IMR-90 (cell line): ENCODE measurements around the gene RGPD3.
"Not testable (repeated sequence)": the region's sequence is repeated elsewhere in the genome, so short reads cannot be mapped to it uniquely, and the experiment has no call there.

Experiments
- CEBPB ChIP-seq: IDR thresholded peaks from 2 replicates; pipeline ENCODE4 v1.6.1; 2012; ENCODE audit warnings: low read depth, low read length, improper control_type of control experiment
- FOS ChIP-seq: fragments of 150-350 bp; IDR thresholded peaks from 2 replicates; pipeline ENCODE4 v1.6.1; 2016; ENCODE audit warnings: low read depth, low read length
- MAFK ChIP-seq: IDR thresholded peaks from 2 replicates; pipeline ENCODE4 v1.6.1; 2012; ENCODE audit warnings: low read depth, low read length, improper control_type of control experiment
- MXI1 ChIP-seq: IDR thresholded peaks from 2 replicates; pipeline ENCODE4 v1.6.1; 2012; ENCODE audit warnings: low read depth, mild to moderate bottlenecking, low read length, moderate library complexity, borderline replicate concordance
- POLR2A ChIP-seq: IDR thresholded peaks from 2 replicates; pipeline ENCODE4 v1.6.1; 2012; ENCODE audit warnings: mild to moderate bottlenecking, low read depth, low read length
- RAD21 ChIP-seq: IDR thresholded peaks from 2 replicates; pipeline ENCODE4 v1.6.1; 2012; ENCODE audit warnings: low read length, improper control_type of control experiment
- RCOR1 ChIP-seq: IDR thresholded peaks from 2 replicates; pipeline ENCODE4 v1.6.1; 2012; ENCODE audit warnings: mild to moderate bottlenecking, low read length, improper control_type of control experiment; ENCODE audit not compliant: insufficient replicate concordance
- RFX5 ChIP-seq: IDR thresholded peaks from 2 replicates; pipeline ENCODE4 v1.8.0; 2012; ENCODE audit warnings: low read depth, mild to moderate bottlenecking, low read length, moderate library complexity
- SMC3 ChIP-seq: fragments of 150-350 bp; IDR thresholded peaks from 2 replicates; pipeline ENCODE4 v1.6.1; 2016; ENCODE audit warnings: low read depth, mild to moderate bottlenecking, antibody characterized with exemption, low read length, moderate library complexity
- USF2 ChIP-seq: fragments of 150-350 bp; IDR thresholded peaks from 2 replicates; pipeline ENCODE4 v1.6.1; 2017; ENCODE audit warnings: mild to moderate bottlenecking, antibody characterized with exemption, low read length, low read depth
- TF ChIP-seq, protein P1 (sequence below): conservative IDR thresholded peaks from 2 replicates; pipeline ENCODE4 v1.5.1; 2012; ENCODE audit warnings: mild to moderate bottlenecking, low read depth, low read length, improper control_type of control experiment

- not testable (repeated sequence) for TF ChIP-seq CEBPB, POLR2A, RFX5, RAD21, MAFK, SMC3, MXI1, FOS, USF2, RCOR1
- TF ChIP-seq, protein P1, sequence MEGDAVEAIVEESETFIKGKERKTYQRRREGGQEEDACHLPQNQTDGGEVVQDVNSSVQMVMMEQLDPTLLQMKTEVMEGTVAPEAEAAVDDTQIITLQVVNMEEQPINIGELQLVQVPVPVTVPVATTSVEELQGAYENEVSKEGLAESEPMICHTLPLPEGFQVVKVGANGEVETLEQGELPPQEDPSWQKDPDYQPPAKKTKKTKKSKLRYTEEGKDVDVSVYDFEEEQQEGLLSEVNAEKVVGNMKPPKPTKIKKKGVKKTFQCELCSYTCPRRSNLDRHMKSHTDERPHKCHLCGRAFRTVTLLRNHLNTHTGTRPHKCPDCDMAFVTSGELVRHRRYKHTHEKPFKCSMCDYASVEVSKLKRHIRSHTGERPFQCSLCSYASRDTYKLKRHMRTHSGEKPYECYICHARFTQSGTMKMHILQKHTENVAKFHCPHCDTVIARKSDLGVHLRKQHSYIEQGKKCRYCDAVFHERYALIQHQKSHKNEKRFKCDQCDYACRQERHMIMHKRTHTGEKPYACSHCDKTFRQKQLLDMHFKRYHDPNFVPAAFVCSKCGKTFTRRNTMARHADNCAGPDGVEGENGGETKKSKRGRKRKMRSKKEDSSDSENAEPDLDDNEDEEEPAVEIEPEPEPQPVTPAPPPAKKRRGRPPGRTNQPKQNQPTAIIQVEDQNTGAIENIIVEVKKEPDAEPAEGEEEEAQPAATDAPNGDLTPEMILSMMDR = not testable (repeated sequence)
Observed at GRCh38 chr2:106511934-106512333, 43.7 kb upstream of the RGPD3 start.
